ENCODE results near the gene KLF9.
"Not testable (repeated sequence)": the region's sequence is repeated elsewhere in the genome, so short reads cannot be mapped to it uniquely, and the experiment has no call there.

DNA sequence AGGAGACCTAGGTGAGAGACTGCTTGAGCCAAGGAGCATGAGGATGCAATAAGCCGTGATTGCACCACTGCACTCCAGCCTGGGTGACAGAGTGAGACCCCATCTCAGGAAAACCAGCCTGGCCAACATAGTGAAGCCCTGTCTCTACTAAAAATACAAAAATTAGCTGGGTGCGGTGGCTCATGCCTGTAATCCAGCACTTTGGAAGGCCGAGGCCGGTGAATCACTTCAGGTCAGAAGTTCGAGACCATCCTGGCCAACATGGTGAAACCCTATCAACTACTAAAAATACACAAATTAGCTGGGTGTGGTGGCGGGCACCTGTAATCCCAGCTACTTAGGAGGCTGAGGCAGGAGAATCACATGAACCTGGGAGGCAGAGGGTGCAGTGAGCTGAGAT, 13.2 kb downstream of the KLF9 start:
- TF ChIP-seq, protein P1, sequence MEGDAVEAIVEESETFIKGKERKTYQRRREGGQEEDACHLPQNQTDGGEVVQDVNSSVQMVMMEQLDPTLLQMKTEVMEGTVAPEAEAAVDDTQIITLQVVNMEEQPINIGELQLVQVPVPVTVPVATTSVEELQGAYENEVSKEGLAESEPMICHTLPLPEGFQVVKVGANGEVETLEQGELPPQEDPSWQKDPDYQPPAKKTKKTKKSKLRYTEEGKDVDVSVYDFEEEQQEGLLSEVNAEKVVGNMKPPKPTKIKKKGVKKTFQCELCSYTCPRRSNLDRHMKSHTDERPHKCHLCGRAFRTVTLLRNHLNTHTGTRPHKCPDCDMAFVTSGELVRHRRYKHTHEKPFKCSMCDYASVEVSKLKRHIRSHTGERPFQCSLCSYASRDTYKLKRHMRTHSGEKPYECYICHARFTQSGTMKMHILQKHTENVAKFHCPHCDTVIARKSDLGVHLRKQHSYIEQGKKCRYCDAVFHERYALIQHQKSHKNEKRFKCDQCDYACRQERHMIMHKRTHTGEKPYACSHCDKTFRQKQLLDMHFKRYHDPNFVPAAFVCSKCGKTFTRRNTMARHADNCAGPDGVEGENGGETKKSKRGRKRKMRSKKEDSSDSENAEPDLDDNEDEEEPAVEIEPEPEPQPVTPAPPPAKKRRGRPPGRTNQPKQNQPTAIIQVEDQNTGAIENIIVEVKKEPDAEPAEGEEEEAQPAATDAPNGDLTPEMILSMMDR (IDR thresholded peaks at IDR 0.05) = not testable (repeated sequence)
- TF ChIP-seq POLR2A (IDR thresholded peaks at IDR 0.05) = not testable (repeated sequence)
